Fibroblast of villous mesenchyme (primary cell): ENCODE measurements around the gene CCDC172. TPM values are rescaled to one million over a fixed set of nuclear protein-coding genes. Genes with fewer than 3 reads are reported as not detected.

ENCODE experiments used
- DNase-seq: peaks from one replicate; pipeline ENCODE4 v3.0.0-alpha.2; 2010; ENCODE audit warnings: low read depth
- H3K4me3 ChIP-seq: 2 replicates; pipeline ENCODE4 v1.5.1; 2011; ENCODE audit warnings: low read depth, mild to moderate bottlenecking, low read length
- CTCF ChIP-seq: IDR thresholded peaks from 2 replicates; pipeline ENCODE4 v1.5.1; 2012; ENCODE audit warnings: low read depth, mild to moderate bottlenecking, low read length; ENCODE audit not compliant: insufficient read depth
- total RNA-seq: library from RNA; depleted of rRNA; stranded (reverse); fragments of >200 nt; gene quantifications from 2 replicates; pipeline ENCODE4 v1.2.3, GENCODE V29; 2012

The CCDC172 gene
- total RNA-seq, result not detected in 2 replicates

DNA sequence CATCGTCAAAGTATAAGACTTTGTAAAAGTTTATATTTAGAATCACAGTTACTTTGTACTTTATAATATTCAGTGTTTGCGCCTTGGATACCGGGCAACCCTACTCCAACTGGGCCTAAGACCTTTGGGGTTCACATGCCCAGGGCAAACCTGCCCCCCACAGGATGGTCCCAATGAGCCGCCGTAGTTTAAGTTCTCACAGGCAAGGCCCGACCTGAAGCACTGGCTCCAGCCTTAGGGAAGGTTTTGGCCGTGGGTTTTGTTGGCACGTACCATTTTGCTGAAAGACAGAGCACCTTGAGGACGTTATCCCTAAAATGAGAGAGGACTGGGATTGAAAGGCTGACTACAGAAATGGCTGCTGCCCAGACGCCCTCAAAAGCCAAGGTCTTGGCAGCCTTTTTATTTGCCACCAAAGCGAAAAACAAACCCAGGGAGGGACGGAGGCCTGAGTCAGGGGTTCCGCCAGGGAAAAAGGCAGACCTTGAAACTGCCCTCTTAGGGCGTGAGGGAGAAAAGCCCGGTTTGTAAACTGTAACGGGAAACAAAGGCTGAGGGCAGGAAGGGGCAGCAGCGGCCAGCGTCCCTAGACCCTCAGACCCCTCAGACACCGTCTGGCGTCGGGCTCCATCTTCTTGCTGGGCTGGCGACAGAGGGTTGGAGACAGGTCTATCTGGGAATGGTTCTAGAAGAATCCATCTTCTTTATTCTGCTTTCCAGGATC is at the start of gene CCDC172:
CCDC172 (plus strand) TSS at position 222 of the 724 bp plus-strand sequence. CDS start 564 bp downstream, outside the sequence.
- H3K4me3 ChIP-seq, result no peak within 1 kb of the TSS
- DNase-seq, result no peak
- TF ChIP-seq CTCF, result no peak

GRCh38 chr10:116276981-116277380 is 47.3 kb upstream of the CCDC172 start:
- no peak for DNase-seq
- H3K4me3 ChIP-seq, result no peak overlapping the region
- no peak for TF ChIP-seq CTCF

GRCh38 chr10:116278846-116279245 is 45.4 kb upstream of the CCDC172 start:
- peak; percentile 27 for DNase-seq
- H3K4me3 ChIP-seq, result no peak overlapping the region
- TF ChIP-seq CTCF, result no peak

DNA sequence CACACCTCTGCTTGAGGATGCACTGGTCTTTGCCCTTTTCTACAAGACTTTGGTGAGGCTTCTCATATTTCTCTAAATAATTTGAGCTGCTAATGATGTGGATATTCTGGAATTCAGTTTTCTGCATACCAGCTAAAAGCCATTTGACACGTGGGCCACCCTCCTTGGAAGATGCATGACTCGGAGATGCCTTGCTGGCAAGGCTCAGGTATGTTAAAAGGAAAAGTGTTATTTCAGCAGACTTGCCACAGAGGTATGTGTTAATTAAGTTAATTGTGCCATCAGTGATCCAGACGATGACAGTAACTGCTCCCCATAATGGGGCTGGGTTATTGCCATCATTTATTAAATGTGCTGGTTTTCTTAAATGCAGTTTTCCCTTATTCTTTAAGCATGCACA is 42.5 kb upstream of the CCDC172 start:
- no peak for TF ChIP-seq CTCF
- no peak for DNase-seq
- H3K4me3 ChIP-seq, result no peak overlapping the region

GRCh38 chr10:116286626-116287200 is 37.5 kb upstream of the CCDC172 start:
- no peak overlapping the region for H3K4me3 ChIP-seq

DNA sequence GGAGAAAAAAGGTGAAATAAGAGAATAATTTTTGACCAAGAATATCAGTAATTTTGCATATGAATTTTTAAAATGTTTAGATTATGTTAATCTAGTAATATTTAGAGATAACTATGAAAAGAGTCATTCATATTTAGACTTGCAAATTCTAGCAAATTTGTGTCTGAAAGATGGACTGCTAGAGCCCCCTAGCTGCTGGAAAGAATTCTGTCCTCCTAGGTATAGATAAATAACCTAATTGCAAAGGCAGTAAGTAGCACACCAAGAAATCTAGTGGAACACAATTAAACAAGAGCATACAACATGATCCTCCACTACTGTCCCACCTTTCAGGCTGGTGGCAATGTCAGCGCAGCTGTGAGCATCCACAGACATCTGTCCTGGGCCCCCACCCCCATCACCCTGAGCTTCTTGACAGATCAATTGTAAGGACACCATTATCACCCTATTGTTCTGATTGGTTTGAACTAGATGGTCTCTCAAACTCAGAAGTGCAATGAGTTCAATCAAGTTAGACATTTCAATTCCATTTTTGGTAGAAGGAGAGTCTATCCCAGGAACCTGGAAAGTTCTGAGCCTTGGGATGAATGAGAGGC is 36.2 kb upstream of the CCDC172 start:
- H3K4me3 ChIP-seq, result no peak overlapping the region
- peak; percentile 75 for DNase-seq
- peak; percentile 84 for TF ChIP-seq CTCF

More at GRCh38 chr10:116286626-116287200, 37.5 kb upstream of the CCDC172 start:
- no peak for TF ChIP-seq CTCF
- DNase-seq, result no peak
